COLO829 (cell line): Measurements from ENCODE around the gene SLCO4A1.

Experiments
- DNase-seq: peaks from one replicate; pipeline ENCODE4 v3.0.0; 2012; ENCODE audit warnings: low spot score

Gene SLCO4A1

DNA sequence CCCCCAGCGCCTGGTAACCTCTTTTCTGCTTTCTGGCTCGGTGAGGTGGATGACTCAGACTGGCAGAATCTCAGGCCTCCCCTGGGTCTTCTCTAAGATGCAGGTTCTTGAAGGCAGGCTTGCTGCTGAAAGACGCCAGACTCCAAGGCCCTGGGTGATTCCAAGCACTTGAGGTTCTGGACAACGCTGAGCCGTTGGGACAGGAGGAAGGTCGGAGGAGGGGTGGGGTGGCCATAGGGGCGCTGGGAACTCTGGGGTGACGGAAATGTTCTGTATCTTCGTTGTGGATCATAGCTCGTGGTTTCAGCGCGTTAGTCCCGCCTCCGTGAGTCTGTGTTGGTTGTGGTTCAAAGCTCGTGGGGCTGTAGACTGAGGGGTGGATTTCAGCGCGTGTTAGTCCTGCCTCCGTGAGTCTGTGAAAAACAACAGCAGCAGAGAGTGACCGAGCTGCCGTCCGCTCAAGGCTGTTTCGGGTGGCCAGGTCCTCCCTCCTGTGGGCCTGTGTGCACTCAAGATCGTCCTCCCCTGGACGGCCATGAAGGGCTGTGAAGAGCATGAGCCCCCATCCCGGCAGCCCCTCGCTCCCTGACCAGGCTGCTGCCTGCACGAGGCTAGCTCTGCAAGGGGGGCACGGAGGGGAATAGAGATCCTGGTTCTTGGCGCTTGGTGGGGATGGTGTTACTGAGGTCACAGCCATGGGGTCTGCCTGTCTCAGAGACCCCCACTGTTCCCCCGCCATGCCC, 74.1 kb downstream of the SLCO4A1 start:
- no peak for DNase-seq

DNA sequence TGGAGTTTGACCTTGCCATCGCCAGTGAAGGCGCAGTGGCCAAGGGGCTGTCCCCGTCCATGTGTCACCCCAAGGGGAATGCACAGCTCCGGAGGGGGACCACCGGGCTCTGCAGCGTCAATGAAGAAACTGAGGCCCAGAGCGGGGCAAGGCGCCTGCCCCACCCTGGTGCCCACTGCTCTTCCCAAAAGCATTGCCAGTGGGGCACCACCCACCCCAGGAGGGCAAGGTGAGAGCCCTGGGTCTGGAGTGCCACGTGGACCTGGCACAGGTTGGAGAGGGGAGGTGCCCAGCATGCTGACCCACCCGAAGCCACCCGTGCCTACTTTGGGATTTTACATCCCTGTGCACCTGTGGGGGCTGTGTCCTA, 74.6 kb downstream of the SLCO4A1 start:
- DNase-seq, result no peak

- peak; percentile 65 for DNase-seq
Measured at GRCh38 chr20:62717933-62718332, 75.6 kb downstream of the SLCO4A1 start.

- DNase-seq, result no peak
Measured at GRCh38 chr20:62718546-62718945, 76.2 kb downstream of the SLCO4A1 start.

GRCh38 chr20:62719250-62719935, 77.1 kb downstream of the SLCO4A1 start:
- DNase-seq, result no peak
